Measurements from ENCODE around the gene AUTS2. TPM values are rescaled to one million over a fixed set of nuclear protein-coding genes. Genes with fewer than 3 reads are reported as not detected.

The AUTS2 gene
- total RNA-seq, 5 donors from 2014 or later (not counting 1 experiment from before 2014, with no cell fraction given), result 10.6 to 66.2 (median 37.6) TPM

DNA sequence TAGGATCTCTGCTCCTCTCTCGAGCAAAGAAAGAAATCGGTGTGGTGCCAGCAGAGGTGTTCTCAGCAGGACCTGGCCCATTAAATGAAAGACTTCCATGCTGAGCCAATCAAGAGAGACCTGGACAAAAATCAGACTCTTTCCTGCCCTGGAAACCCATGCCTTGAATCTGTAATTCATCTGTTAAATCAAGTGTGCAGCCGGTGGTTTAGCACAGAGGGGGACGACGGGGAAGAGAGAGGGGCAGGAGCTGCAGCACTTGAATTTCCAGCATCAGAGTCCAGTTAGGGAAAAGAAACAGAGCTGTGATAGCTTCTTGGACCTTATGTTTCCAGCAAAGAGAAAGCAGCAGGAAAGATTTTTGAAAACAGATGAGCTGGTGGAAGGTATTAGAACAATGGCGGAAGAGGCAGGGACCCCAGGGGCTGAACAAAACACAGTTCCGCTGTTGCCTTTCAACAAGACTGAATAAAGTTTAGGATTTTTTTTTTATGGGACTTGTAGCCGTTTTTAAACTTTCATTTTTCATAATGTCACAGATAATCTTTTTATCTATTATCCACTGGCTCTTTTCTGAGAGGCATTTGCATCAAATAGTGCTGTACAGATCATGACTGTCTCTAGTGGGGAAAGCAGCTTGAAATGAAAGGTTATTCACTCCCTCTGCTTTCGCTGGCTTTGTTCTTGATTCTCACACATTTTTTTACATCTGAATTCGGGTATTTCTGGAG lies 990.1 kb downstream of the AUTS2 start:
- Mint-ChIP-seq H3K4me3 (no peak overlapping the region), H3K27me3 (no peaks in the 10 kb centered on the region), H3K9me3 (no peaks in the 10 kb centered on the region), H3K36me3 (no peaks in the 10 kb centered on the region), H3K4me1 (peaks cover 0 to 5% (median 0%) of the 10 kb centered on the region in 3 donors), H3K27ac (no peak overlapping the region)
- H3K9me3 ChIP-seq, result no peaks in the 10 kb centered on the region
- CTCF ChIA-PET, result no interaction called here
- no peak overlapping the region for H3K27ac ChIP-seq (ENCODE audit: low read length)
- POLR2A ChIA-PET, result no interaction called here
- DNase-seq (no peak), ATAC-seq (replicated peaks in 1 of 4) (no peak)
- H3K4me3 ChIP-seq (ENCODE audit: control insufficient read depth in 1 of 2, extremely low read depth in 1 of 2, low read length in 1 of 2), result no peak overlapping the region
- H3K27me3 ChIP-seq (replicated peaks in 1 of 2; ENCODE audit: control insufficient read depth in 2 of 2, extremely low read depth in 1 of 2, insufficient read depth in 2 of 2, low read length in 1 of 2), result no peaks in the 10 kb centered on the region
- no peaks in the 10 kb centered on the region for H3K4me1 ChIP-seq (ENCODE audit: control insufficient read depth in 1 of 2, extremely low read depth in 1 of 2, insufficient read depth in 2 of 2, low read length in 2 of 2)
- H3K36me3 ChIP-seq (ENCODE audit: control insufficient read depth in 2 of 2, extremely low read depth in 1 of 2, insufficient read depth in 1 of 2, low read length in 1 of 2), result no peaks in the 10 kb centered on the region
- 97% methylated on average over 3 of the region's 10 CpGs for WGBS (ENCODE audit: insufficient coverage)

DNA sequence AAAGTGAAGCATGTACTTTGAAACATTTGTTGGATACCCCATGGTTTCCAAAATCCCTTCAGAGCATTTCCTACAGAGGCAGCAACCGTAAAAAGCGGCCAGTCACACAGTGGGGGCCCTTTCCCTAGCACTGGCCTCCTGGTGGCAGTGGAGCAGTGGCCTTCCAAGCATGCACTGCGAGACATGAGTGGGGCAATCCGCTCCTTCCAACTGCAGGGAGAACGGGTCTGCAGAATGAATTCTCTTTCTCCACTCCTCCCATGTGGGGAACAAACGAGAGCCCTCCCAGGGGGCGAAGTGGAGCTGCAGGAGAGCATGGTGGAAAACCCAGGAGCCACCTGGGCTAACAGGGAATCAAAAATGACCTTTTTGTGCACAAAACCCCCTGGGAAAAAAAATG lies 990.7 kb downstream of the AUTS2 start:
- peaks cover 0 to 3% of the 10 kb centered on the region in 2 experiments for H3K27me3 ChIP-seq (replicated peaks in 1 of 2; ENCODE audit: control insufficient read depth in 2 of 2, extremely low read depth in 1 of 2, insufficient read depth in 2 of 2, low read length in 1 of 2)
- no peaks in the 10 kb centered on the region for H3K4me1 ChIP-seq (ENCODE audit: control insufficient read depth in 1 of 2, extremely low read depth in 1 of 2, insufficient read depth in 2 of 2, low read length in 2 of 2)
- H3K36me3 ChIP-seq (ENCODE audit: control insufficient read depth in 2 of 2, extremely low read depth in 1 of 2, insufficient read depth in 1 of 2, low read length in 1 of 2), result no peaks in the 10 kb centered on the region
- Mint-ChIP-seq H3K27ac (no peak overlapping the region), H3K27me3 (no peaks in the 10 kb centered on the region), H3K4me1 (peaks cover 0 to 5% (median 0%) of the 10 kb centered on the region in 3 donors), H3K36me3 (no peaks in the 10 kb centered on the region), H3K4me3 (no peak overlapping the region), H3K9me3 (no peaks in the 10 kb centered on the region)
- POLR2A ChIA-PET, result no interaction called here
- ATAC-seq (replicated peaks in 1 of 4), result no peak
- H3K9me3 ChIP-seq, result no peaks in the 10 kb centered on the region
- H3K27ac ChIP-seq (ENCODE audit: low read length), result no peak overlapping the region
- no peak overlapping the region for H3K4me3 ChIP-seq (ENCODE audit: control insufficient read depth in 1 of 2, extremely low read depth in 1 of 2, low read length in 1 of 2)
- CTCF ChIA-PET, result no interaction called here
- no peak for DNase-seq
- WGBS (ENCODE audit: insufficient coverage), result 82% methylated on average over 2 of the region's 7 CpGs

DNA sequence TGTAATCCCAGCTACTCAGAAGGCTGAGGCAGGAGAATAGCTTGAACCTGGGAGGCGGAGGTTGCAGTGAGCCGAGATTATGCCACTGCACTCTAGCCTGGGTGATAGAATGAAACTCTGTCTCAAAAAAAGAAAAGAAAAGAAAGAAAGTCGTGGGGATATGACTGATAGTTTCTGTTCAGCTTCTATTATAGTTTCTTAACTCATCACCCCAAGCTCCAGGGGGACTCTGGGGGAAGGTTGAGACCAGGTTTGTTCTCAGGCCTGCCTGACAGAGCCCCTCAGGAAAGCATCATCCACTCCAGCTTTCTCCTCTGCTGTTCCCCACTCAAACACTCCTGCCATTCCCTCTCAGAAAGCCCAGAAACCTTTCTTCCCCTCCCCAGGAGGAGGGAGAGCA lies 991.3 kb downstream of the AUTS2 start:
- H3K4me3 Mint-ChIP-seq, result no peak overlapping the region
- Histone ChIP-seq H3K4me1 (ENCODE audit: control insufficient read depth in 1 of 2, extremely low read depth in 1 of 2, insufficient read depth in 2 of 2, low read length in 2 of 2) (no peaks in the 10 kb centered on the region), H3K36me3 (ENCODE audit: control insufficient read depth in 2 of 2, extremely low read depth in 1 of 2, insufficient read depth in 1 of 2, low read length in 1 of 2) (no peaks in the 10 kb centered on the region), H3K9me3 (no peaks in the 10 kb centered on the region), H3K4me3 (ENCODE audit: control insufficient read depth in 1 of 2, extremely low read depth in 1 of 2, low read length in 1 of 2) (no peak overlapping the region), H3K27ac (ENCODE audit: low read length) (no peak overlapping the region), H3K27me3 (replicated peaks in 1 of 2; ENCODE audit: control insufficient read depth in 2 of 2, extremely low read depth in 1 of 2, insufficient read depth in 2 of 2, low read length in 1 of 2) (peaks cover 0 to 6% of the 10 kb centered on the region in 2 experiments)
- no peaks in the 10 kb centered on the region for H3K9me3 Mint-ChIP-seq
- ChIA-PET POLR2A (no interaction called here), CTCF (no interaction called here)
- peaks cover 0 to 5% (median 0%) of the 10 kb centered on the region in 3 donors for H3K4me1 Mint-ChIP-seq
- DNase-seq (no peak), ATAC-seq (replicated peaks in 1 of 4) (no peak)
- H3K27me3 Mint-ChIP-seq, result peaks cover 4% of the 10 kb centered on the region in 2 donors
- no peak overlapping the region for H3K27ac Mint-ChIP-seq
- WGBS (ENCODE audit: insufficient coverage), result no CpG with 5 or more reads among the region's 3 CpGs
- H3K36me3 Mint-ChIP-seq, result no peaks in the 10 kb centered on the region

DNA sequence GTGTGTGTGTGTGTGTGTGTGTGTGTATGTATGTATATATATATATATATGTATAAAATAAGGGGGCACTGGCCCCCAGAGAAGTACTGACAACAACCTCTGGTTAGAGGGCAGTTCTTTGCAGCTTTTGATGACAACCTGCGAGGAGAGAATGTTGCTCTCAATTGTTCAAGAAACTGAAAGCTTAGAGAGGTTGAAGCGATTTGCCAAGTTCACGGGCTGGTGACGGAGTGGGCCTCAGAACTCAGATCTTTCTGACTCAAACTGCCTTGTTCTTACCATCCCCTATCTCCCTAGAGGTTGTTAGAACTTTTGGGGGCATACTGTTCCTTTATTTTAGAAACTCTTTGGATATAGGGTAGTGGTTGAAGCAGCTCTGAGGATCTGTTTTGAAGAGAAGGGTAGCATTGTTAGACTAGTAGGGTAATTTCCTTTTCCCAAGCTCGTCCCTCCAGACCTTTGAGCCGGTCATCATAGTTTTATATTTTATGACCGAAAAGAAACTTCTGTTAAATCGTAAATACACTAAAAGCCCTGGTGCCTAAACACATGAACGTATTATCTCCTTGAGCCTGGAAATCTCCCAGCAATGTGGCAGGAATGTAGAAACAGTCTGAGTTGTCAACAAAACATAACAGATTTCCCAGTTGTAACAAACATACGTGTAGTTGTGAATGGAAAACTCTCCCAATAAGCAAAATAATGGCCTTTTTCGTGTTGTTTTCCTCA lies 992.0 kb downstream of the AUTS2 start:
- H3K36me3 Mint-ChIP-seq, result no peaks in the 10 kb centered on the region
- 80% methylated on average over 1 of the region's 11 CpGs for WGBS (ENCODE audit: insufficient coverage)
- CTCF ChIA-PET, result no interaction called here

DNA sequence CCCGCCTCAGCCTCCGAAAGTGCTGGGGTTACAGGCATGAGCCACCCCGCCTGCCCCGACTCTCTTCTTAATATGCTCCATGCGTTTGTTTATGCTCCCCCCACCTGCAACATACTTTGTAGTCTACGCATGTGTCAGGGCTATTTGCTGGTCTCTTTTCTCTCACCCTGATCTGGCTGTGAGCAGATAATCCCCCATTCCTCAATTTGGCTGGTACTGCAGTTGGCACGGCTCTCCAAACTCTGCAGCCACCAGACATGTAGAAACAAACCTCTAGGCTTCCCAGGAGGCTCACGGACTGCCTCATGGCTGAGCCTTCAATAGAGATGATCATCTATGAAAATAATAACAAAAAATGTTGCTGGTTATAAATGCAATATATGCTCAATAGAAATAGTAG lies 993.4 kb downstream of the AUTS2 start:
- ATAC-seq (replicated peaks in 1 of 4) (no peak), DNase-seq (no peak)
- no peaks in the 10 kb centered on the region for H3K9me3 ChIP-seq
- 94% methylated on average over 6 of the region's 8 CpGs for WGBS (ENCODE audit: insufficient coverage)
- H3K36me3 ChIP-seq (ENCODE audit: control insufficient read depth in 2 of 2, extremely low read depth in 1 of 2, insufficient read depth in 1 of 2, low read length in 1 of 2), result no peaks in the 10 kb centered on the region
- no peak overlapping the region for H3K4me3 Mint-ChIP-seq
- no peak overlapping the region for H3K4me3 ChIP-seq (ENCODE audit: control insufficient read depth in 1 of 2, extremely low read depth in 1 of 2, low read length in 1 of 2)
- no peaks in the 10 kb centered on the region for H3K9me3 Mint-ChIP-seq
- CTCF ChIA-PET, result no interaction called here
- peaks cover 12 to 14% of the 10 kb centered on the region in 2 donors for H3K27me3 Mint-ChIP-seq
- H3K4me1 Mint-ChIP-seq, result peaks cover 4 to 12% (median 5%) of the 10 kb centered on the region in 3 donors
- peaks cover 0 to 12% of the 10 kb centered on the region in 2 experiments for H3K4me1 ChIP-seq (ENCODE audit: control insufficient read depth in 1 of 2, extremely low read depth in 1 of 2, insufficient read depth in 2 of 2, low read length in 2 of 2)
- POLR2A ChIA-PET, result no interaction called here
- H3K27ac ChIP-seq (ENCODE audit: low read length), result no peak overlapping the region
- H3K36me3 Mint-ChIP-seq, result no peaks in the 10 kb centered on the region
- H3K27me3 ChIP-seq (replicated peaks in 1 of 2; ENCODE audit: control insufficient read depth in 2 of 2, extremely low read depth in 1 of 2, insufficient read depth in 2 of 2, low read length in 1 of 2), result peaks cover 0 to 21% of the 10 kb centered on the region in 2 experiments
- no peak overlapping the region for H3K27ac Mint-ChIP-seq

More for the DNA sequence above, 992.0 kb downstream of the AUTS2 start:
- Histone ChIP-seq H3K27me3 (replicated peaks in 1 of 2; ENCODE audit: control insufficient read depth in 2 of 2, extremely low read depth in 1 of 2, insufficient read depth in 2 of 2, low read length in 1 of 2) (peaks cover 0 to 10% of the 10 kb centered on the region in 2 experiments), H3K9me3 (no peaks in the 10 kb centered on the region), H3K4me1 (ENCODE audit: control insufficient read depth in 1 of 2, extremely low read depth in 1 of 2, insufficient read depth in 2 of 2, low read length in 2 of 2) (peaks cover 0 to under 1% of the 10 kb centered on the region in 2 experiments), H3K4me3 (ENCODE audit: control insufficient read depth in 1 of 2, extremely low read depth in 1 of 2, low read length in 1 of 2) (no peak overlapping the region), H3K27ac (ENCODE audit: low read length) (no peak overlapping the region), H3K36me3 (ENCODE audit: control insufficient read depth in 2 of 2, extremely low read depth in 1 of 2, insufficient read depth in 1 of 2, low read length in 1 of 2) (no peaks in the 10 kb centered on the region)
- Mint-ChIP-seq H3K27me3 (peaks cover 6% of the 10 kb centered on the region in 2 donors), H3K9me3 (no peaks in the 10 kb centered on the region), H3K27ac (no peak overlapping the region), H3K4me3 (no peak overlapping the region), H3K4me1 (peaks cover 0 to 5% (median under 1%) of the 10 kb centered on the region in 3 donors)
- POLR2A ChIA-PET, result interaction anchor here in 1 of 2 donors (0.6 kb wide), 1 partner anchor 86 kb away, joined by 5 read pairs; no protein-coding TSS in a partner anchor
- DNase-seq, result no peak
- no peak for ATAC-seq (replicated peaks in 1 of 4)

DNA sequence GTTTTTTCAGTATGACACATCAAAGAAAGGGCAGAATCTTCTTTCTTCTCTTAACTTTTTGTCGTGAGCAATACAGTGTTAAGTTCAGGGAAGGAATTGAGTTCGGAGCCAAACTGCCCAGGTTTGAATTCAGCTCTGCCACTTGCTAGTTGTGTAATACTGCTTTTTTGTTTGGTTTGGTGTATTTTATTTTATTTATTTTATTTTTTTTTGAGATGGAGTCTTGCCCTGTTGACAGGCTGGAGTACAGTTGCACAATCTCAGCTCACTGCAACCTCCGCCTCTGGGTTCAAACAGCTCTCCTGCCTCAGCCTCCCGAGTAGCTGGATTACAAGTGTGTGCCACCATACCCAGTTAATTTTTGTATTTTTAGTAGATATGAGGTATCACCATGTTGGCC lies 993.9 kb downstream of the AUTS2 start:
- no peaks in the 10 kb centered on the region for H3K9me3 ChIP-seq
- Mint-ChIP-seq H3K4me1 (peaks cover 5 to 18% (median 5%) of the 10 kb centered on the region in 3 donors), H3K27me3 (peaks cover 17 to 18% of the 10 kb centered on the region in 2 donors), H3K9me3 (no peaks in the 10 kb centered on the region), H3K4me3 (no peak overlapping the region), H3K27ac (no peak overlapping the region), H3K36me3 (no peaks in the 10 kb centered on the region)
- peaks cover 0 to 12% of the 10 kb centered on the region in 2 experiments for H3K4me1 ChIP-seq (ENCODE audit: control insufficient read depth in 1 of 2, extremely low read depth in 1 of 2, insufficient read depth in 2 of 2, low read length in 2 of 2)
- no peak for ATAC-seq (replicated peaks in 1 of 4)
- H3K36me3 ChIP-seq (ENCODE audit: control insufficient read depth in 2 of 2, extremely low read depth in 1 of 2, insufficient read depth in 1 of 2, low read length in 1 of 2), result no peaks in the 10 kb centered on the region
- WGBS (ENCODE audit: insufficient coverage), result no CpG with 5 or more reads among the region's 4 CpGs
- no peak overlapping the region for H3K4me3 ChIP-seq (ENCODE audit: control insufficient read depth in 1 of 2, extremely low read depth in 1 of 2, low read length in 1 of 2)
- peaks cover 0 to 21% of the 10 kb centered on the region in 2 experiments for H3K27me3 ChIP-seq (replicated peaks in 1 of 2; ENCODE audit: control insufficient read depth in 2 of 2, extremely low read depth in 1 of 2, insufficient read depth in 2 of 2, low read length in 1 of 2)
- CTCF ChIA-PET, result no interaction called here
- H3K27ac ChIP-seq (ENCODE audit: low read length), result no peak overlapping the region
- no peak for DNase-seq
- POLR2A ChIA-PET, result no interaction called here

All from T-cell (primary cell).